Small intestine (tissue), 16 donors: ENCODE data around the gene RAD9B. TPM values are rescaled to one million over a fixed set of nuclear protein-coding genes. Genes with fewer than 3 reads are reported as not detected.
"Not testable (repeated sequence)": the region's sequence is repeated elsewhere in the genome, so short reads cannot be mapped to it uniquely, and the experiment has no call there.

Experiments
- DNase-seq, 2 donors: peaks; one replicate each; pipeline versions ENCODE4 v3.0.0 to v3.0.0-alpha.2; 2013
- FAIRE-seq: peaks from 2 replicates; lab custom pipeline; 2012; peaks lifted over from hg19 to GRCh38; lab: Jason Lieb, UNC
- H3K27ac ChIP-seq, 3 donors: one replicate each; pipeline ENCODE4 v1.5.1; 2013; ENCODE audit warnings: low read length in 2 of 3, mild to moderate bottlenecking in 2 of 3, control low read depth in 1 of 3, inconsistent platforms in 1 of 3, low read depth in 1 of 3, moderate library complexity in 1 of 3
- H3K27me3 ChIP-seq, 3 donors: one replicate each; pipeline ENCODE4 v1.6.1; 2013; ENCODE audit warnings: low read length in 3 of 3, inconsistent platforms in 1 of 3; ENCODE audit not compliant: control insufficient read depth in 3 of 3, insufficient read depth in 3 of 3
- H3K36me3 ChIP-seq, 3 donors: one replicate each; pipeline ENCODE4 v1.6.1; 2013; ENCODE audit warnings: low read length in 3 of 3, inconsistent platforms in 1 of 3, low read depth in 1 of 3, mild to moderate bottlenecking in 1 of 3, moderate library complexity in 1 of 3; ENCODE audit not compliant: control insufficient read depth in 3 of 3, insufficient read depth in 2 of 3
- H3K4me1 ChIP-seq, 3 donors: one replicate each; pipeline ENCODE4 v1.6.1; 2013; ENCODE audit warnings: low read length in 2 of 3, inconsistent platforms in 1 of 3, low read depth in 1 of 3, mild to moderate bottlenecking in 1 of 3, moderate library complexity in 1 of 3; ENCODE audit not compliant: control insufficient read depth in 3 of 3, insufficient read depth in 2 of 3
- H3K4me3 ChIP-seq, 3 donors: one replicate each; pipeline ENCODE4 v1.5.1; 2013; ENCODE audit warnings: low read length in 3 of 3, control low read depth in 1 of 3, inconsistent platforms in 1 of 3, low read depth in 1 of 3, mild to moderate bottlenecking in 1 of 3, moderate library complexity in 1 of 3
- H3K9me3 ChIP-seq, 2 donors: one replicate each; pipeline ENCODE4 v1.6.1; 2013; ENCODE audit warnings: low read depth in 1 of 2, low read length in 1 of 2; ENCODE audit not compliant: control insufficient read depth in 2 of 2, insufficient read depth in 1 of 2
- WGBS, 3 donors: extraction: QIAGEN DNeasy Blood & Tissue Kit; methylation state at CpG; one replicate each; pipeline ENCODE4 v1.1.7; 2013; 5-methylcytosine and 5-hydroxymethylcytosine counted together
- long read RNA-seq, 10 donors: transcript quantifications; one replicate each; lab custom pipeline, GENCODE V29; 2026
- polyA plus RNA-seq, 4 donors: library from polyadenylated mRNA; stranded (reverse) in 3 of 4; unstranded in 1 of 4; fragments of 200-250 nt in 3 of 4; fragments of 120-200 nt in 1 of 4; gene quantifications; one replicate each; pipeline versions ENCODE4 v1.2.1 to v1.2.3, GENCODE V29; 2013
- donor health status: healthy with polysubstance abuse.
- donor health status: control.
- donor health status: control.
- donor health status: Bipolar disorder and iron deficiency.
- donor health status: healthy.

The RAD9B gene
- under 1 TPM in 2 of 4 donors, not detected in 2; 0.24 to 0.61 TPM for polyA plus RNA-seq
- long read RNA-seq, donor 1, partial matches to known transcripts = 44 of 44 reads
- long read RNA-seq, donor 1, other reads (novel, unspliced or antisense) = 0 of 44 reads
- long read RNA-seq, donor 2 = 0 reads
- long read RNA-seq, donor 3 = 0 reads
- long read RNA-seq, donor 4 = 0 reads
- long read RNA-seq, donor 5 = 0 reads
- long read RNA-seq, donor 6 = 0 reads
- long read RNA-seq, donor 7 = 0 reads
- long read RNA-seq, donor 8 = 0 reads
- long read RNA-seq, donor 9 = 0 reads
- long read RNA-seq, donor 10 = 0 reads

DNA sequence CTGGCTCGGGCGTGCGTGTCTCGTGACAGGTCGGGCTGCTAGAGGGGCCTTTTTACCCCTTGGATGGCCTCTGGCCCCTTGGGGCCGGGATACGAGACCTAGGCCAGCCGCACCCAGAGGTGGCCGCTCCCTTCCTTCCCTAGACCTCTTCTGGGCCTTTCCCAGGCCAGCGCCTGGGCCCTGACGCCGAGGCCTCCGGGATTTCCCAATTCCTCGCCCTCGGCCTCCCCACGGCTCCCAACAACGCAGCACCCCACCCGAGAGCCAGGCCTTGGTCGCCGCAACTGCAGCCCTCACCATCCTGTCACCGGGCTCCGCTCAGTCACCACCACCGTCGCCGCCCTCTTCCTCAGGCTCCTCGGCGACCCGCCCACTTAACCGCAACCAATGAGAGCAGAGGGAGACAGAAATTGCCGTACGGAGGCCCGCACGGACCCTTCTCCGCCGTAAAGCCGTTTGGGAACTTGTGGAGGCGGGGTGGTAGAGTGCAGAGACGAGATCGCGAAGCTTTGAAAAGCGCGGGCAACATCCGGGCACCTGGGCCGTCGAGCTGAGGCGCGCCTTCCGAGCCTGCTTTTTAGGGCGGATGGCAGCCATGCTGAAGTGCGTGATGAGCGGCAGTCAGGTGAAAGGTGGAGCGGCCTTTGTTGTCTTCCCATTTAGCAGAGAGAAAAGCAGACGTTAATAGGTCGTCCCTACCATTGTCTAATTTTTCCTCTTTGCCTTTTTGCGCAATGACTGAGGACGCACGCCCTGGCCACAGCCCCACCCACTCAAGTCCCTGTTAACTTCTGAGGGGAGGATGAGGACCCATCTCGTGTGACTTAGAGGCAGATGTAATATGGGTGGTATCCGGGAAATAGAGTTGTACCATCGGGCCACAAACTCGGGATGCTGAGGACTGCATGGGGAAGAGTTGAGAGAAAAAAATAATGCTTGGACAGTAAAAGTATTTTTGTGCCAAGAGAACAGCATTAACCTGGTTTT is at the start of gene RAD9B, which contains the start of gene VPS29:
TSS of gene RAD9B (plus strand) at position 580 of the 987 bp plus-strand sequence. CDS start at position 587, 7 bp downstream.
TSS of gene VPS29 (minus strand) at position 360 of the 987 bp plus-strand sequence. CDS start at position 300, 60 bp downstream.
- DNase-seq (peak; percentile 99), FAIRE-seq (no peak)
- Histone ChIP-seq H3K4me1 (peaks cover 0 to 3% (median 0%) of the 10 kb centered on the region in 3 donors), H3K27ac (peak within 1 kb of the TSS; percentile 89 to 96 (median 95)), H3K9me3 (no peaks in the 10 kb centered on the region), H3K27me3 (no peaks in the 10 kb centered on the region), H3K4me3 (peak within 1 kb of the TSS; percentile 82 to 94 (median 93)), H3K36me3 (peaks cover 0 to 8% (median 0%) of the 10 kb centered on the region in 3 donors)
- 7 to 9% (median 8%) methylated on average over 59 to 61 of the region's 61 CpGs for WGBS, 3 donors

DNA sequence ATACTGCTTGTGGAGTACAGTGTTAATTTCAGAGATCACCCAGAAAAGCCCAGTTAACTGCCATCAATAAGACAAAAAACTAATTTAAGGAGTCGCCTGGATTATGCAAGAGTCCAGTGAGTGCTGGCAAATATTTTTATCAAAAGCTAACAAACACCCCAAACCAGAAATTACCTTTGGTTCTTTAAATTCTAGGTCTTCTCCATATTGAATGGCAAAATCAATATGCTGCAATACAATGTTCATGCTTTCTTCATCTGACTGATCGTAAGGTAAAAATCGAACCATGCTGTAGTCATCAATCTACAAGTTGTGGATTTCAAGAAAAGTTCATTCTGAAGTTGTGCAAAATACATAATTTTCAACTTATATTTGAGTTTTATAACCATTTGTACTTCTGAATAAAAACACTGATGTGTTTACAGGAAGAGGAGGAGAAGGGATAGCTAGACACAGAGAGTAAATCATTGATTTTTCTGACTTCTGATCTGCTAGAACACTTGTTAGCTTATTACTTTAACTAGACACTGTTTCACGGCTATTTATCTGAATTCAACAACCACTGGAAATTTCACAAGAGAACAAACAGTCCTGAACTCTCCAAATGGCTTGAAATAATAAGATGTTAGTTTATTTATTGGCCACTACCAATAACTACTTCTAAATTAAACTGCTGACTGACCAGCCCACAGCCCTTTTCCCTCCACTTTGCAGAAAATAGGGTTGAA is 48.4 kb upstream of the RAD9B start:
- Histone ChIP-seq H3K9me3 (no peaks in the 10 kb centered on the region), H3K36me3 (peaks cover 0 to 30% (median 0%) of the 10 kb centered on the region in 3 donors), H3K4me1 (no peaks in the 10 kb centered on the region), H3K27ac (no peak overlapping the region), H3K27me3 (no peaks in the 10 kb centered on the region), H3K4me3 (no peak overlapping the region)
- no peak for FAIRE-seq
- WGBS, 3 donors = 90 to 94% (median 93%) methylated on average over 4 of the region's 4 CpGs
- no peak for DNase-seq

DNA sequence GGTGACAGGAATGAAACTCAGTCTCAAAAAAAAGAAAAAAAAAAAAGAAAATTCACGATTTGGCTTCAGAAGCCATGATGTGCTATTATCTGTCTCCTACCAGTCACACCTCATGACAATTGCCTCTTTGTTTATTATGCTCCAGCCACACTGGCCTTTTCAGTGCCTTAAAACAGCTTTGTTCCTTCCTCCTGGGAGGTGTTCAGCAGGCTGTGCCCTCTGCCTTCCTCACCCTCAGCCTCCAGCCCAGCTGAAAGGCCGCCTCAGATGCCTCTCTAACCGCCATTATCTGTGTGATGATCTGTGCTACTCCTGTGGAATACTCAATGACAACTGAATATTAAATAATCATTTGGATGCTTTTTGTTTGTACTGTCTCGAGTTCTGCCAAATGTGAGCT is 43.4 kb upstream of the RAD9B start:
- peaks cover 0 to 47% (median 2%) of the 10 kb centered on the region in 3 donors for H3K36me3 ChIP-seq

DNA sequence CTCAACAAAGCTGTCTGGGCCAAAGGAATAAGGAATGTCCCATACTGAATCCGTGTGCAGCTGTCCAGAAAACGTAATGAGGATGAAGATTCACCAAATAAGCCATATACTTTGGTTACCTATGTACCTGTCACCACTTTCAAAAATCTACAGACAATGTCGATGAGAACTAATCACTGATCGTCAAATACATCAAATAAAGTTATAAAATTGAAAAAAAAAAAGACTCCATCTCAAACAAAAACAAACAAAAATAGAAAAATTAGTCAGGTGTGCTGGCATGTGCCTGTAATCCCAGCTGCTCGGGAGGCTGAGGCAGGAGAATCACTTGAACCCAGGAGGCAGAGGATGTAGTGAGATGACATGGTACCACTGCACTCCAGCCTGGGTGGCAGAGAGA is 40.9 kb upstream of the RAD9B start:
- FAIRE-seq, H3K4me1 ChIP-seq, H3K4me3 ChIP-seq, H3K27ac ChIP-seq, DNase-seq, H3K9me3 ChIP-seq, H3K27me3 ChIP-seq: not testable (repeated sequence)
- WGBS, 3 donors = 88 to 96% (median 92%) methylated on average over 5 of the region's 5 CpGs
- H3K36me3 ChIP-seq = peaks cover 0 to 40% (median 4%) of the 10 kb centered on the region in 3 donors

More for the DNA sequence above, 43.4 kb upstream of the RAD9B start:
- H3K9me3 ChIP-seq = no peaks in the 10 kb centered on the region
- H3K27me3 ChIP-seq = no peaks in the 10 kb centered on the region
- no peak overlapping the region for H3K4me3 ChIP-seq
- no peak for DNase-seq
- no peak overlapping the region for H3K27ac ChIP-seq
- 93 to 96% (median 93%) methylated on average over 4 of the region's 4 CpGs for WGBS, 3 donors
- FAIRE-seq = no peak
- no peaks in the 10 kb centered on the region for H3K4me1 ChIP-seq

DNA sequence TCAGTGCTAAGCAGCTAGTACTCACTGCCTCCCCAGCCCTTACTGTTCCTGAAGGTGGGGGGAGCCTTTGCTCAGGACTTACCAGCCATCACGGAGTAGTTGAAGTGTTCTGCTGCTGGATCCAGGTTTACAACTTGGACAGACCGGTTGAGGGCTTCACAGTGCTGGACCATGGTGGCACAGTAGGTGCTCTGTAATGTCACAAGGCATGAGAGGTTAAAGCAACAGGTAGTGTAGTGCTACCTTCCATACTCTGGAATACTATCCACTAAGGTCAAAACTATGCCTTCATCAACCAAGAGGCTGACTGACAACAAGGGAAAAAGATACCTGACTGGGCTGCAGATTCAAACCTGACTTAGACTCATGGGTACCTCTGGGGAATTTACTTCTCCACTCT is 37.1 kb upstream of the RAD9B start:
- WGBS, 3 donors = 89 to 96% (median 93%) methylated on average over 2 of the region's 2 CpGs
- no peak overlapping the region for H3K4me3 ChIP-seq
- FAIRE-seq (no peak), DNase-seq (no peak)
- no peaks in the 10 kb centered on the region for H3K27me3 ChIP-seq
- H3K27ac ChIP-seq = no peak overlapping the region
- H3K36me3 ChIP-seq = peaks cover 0 to 25% (median 4%) of the 10 kb centered on the region in 3 donors
- H3K4me1 ChIP-seq = peaks cover 0 to 3% (median 2%) of the 10 kb centered on the region in 3 donors
- no peaks in the 10 kb centered on the region for H3K9me3 ChIP-seq

DNA sequence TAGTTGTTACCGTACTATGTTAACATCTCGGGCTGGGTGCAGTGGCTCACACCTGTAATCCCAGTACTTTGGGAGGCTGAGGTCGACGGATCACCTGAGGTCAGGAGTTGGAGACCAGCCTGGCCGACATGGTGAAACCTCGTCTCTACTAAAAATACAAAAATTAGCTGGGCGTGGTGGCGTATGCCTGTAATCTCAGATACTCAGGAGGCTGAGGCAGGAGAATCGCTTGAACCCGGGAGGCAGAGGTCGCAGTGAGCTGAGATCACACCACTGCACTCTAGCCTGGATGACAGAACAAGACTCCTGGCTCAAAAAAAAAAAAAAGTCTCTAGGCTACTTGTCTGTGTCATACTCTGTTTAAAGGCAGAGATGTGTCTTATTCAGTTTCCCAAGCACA is 36.4 kb upstream of the RAD9B start:
- not testable (repeated sequence) for H3K4me3 ChIP-seq, FAIRE-seq, H3K27ac ChIP-seq, H3K27me3 ChIP-seq, DNase-seq, H3K9me3 ChIP-seq, H3K4me1 ChIP-seq
- H3K36me3 ChIP-seq = peaks cover 0 to 17% (median 4%) of the 10 kb centered on the region in 3 donors
- 92 to 93% (median 93%) methylated on average over 11 of the region's 11 CpGs for WGBS, 3 donors

DNA sequence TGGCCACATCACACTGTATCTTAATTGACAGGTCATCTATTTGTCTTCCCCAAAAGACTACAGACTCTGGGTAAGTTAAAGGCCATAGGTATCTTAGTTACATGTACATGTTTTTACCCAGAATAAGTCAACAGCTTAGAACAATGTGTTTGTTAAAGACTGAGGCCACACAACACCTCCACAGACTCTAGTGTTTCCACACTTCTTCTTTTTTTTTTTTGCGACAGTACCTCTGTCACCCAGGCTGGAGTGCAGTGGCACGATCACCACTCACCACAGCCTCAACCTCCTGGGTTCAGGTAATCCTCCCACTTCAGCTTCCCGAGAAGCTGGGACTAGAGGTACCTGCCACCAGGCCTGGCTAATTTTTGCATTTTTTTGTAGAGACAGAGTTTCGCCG is 35.3 kb upstream of the RAD9B start:
- WGBS, 3 donors = 63 to 75% (median 65%) methylated on average over 5 of the region's 5 CpGs
- Histone ChIP-seq H3K27ac (no peak overlapping the region), H3K4me1 (peaks cover 0 to 3% (median 2%) of the 10 kb centered on the region in 3 donors), H3K27me3 (no peaks in the 10 kb centered on the region), H3K9me3 (no peaks in the 10 kb centered on the region), H3K4me3 (no peak overlapping the region), H3K36me3 (peaks cover 0 to 13% (median 4%) of the 10 kb centered on the region in 3 donors)
- FAIRE-seq (no peak), DNase-seq (no peak)
